Dedifferentiated amniotic fluid mesenchymal stem cell (primary cell): Measurements from ENCODE around the gene LOXL4.
A peak's percentile ranks its signal among the peaks of the same experiment; 100 is the strongest.

Experiments
- DNase-seq: peaks from one replicate; pipeline ENCODE4 v3.0.0-alpha.2; 2016; ENCODE audit errors: extremely low spot score

LOXL4 gene

DNA sequence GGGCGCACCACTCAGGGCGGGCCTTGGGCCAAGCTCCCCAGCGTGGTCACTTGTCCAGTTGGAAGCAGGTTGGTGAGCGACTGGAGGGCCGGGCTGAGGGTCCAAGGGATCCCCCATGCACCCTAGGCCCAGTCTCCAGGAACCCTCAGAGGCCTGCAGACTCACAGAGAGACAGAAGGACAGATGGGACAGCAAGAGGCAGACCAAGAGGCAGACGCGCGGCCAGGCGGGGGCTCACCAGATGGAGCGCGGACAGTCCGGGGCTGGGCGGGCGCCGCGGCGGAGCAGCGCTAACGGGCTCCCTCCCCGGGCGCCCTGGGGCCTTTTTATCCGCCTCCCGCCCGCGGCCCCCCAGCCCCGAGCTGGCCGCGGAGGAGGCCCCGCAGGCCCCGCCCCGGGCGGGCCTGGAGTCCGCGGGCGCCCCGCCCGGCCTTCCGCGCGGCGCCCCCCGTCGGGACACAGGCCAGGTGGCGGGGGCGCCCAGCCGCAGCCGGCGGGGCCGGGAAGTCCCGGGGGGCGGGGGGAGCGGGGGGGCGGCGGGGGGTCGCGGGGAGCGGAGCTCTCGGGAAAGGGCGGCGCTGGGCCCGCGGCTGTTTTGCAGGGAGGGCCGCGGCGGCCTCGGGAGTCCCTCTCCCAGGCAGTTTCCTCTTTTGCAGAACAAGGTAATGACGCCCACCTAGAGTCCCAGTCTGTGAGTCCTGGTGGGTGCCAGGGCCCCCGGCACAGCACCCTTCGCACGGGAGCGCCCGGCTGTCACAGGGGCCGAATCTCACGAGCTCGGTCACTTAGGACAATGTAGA is at the start of gene LOXL4:
TSS of gene LOXL4 (minus strand) at position 301 of the 800 bp plus-strand sequence. CDS start 5,175 bp downstream, outside the sequence.
- DNase-seq: no peak

DNA sequence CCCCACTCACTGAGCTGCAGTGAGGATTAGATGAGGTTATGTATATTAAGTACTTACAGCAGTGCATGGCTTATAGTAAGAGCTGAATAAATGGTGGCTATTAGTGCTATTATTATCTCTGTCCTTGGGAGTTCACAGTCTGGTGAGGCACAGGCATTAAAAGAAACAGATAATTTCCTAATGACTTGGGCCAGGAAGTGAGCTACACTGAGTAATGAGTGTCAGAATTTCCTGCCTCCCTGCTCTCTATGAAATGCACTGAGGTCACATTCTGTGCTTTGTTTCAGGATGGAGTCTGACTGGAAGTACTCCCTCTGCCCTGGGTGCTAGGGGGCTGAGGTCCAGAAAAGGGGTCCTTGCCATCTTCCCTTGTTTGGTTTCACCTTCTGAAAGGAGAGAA is 48.7 kb upstream of the LOXL4 start:
- DNase-seq: no peak

DNA sequence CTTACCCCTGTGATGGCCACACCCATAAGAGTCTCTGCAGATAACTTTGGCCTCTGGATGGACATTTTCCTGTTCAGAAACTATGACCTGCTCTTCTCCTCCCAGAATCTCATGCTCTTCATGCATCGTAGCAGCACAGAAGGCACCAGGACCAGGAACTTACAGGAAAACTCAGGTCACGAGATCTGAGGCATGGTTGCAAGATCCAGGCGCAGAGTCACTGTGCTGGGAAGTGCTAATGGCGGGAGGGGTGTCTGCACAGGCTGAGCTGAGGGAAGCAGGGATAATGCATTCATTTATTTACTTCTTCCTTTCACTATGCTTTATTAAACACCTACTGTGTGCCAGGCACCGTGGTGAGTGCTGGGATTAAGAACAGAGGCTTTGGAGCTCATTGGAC is 48.2 kb upstream of the LOXL4 start:
- DNase-seq: no peak

DNA sequence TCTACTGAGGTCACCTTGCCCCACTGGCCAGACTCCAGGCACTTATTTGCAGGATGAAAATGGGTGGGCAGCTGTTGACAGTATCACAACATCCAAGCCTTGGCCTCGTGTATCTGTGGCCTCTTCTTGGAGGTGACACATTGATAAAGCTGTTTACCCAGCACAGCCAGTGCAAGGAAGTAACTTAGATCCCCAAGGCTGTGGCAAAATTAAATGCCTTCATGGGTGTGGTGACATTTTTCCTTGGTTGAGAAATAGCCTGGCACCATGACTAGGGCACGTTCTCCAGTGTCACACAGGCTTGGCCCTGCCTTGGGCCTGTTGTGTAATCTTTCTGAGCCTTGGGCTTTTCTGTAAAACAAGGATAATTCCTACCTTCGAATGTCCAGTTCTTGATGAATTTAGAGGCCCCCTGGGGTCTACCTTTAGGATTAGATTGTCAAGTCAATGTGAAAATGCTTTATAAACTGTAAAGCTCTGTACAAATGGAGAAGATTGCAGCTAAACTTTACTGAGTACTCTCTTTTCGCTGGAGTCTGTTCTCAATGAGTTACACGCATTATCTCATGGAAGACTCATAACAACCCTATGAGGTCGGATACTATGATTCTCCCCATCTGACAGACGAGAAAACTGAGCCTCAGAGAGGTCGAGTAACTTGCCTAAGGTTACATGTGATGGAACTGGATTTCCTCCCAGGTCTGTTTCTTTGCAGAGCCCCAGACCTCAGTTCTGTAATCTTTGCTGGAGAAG is 46.7 kb upstream of the LOXL4 start:
- peak; percentile 70 for DNase-seq

DNA sequence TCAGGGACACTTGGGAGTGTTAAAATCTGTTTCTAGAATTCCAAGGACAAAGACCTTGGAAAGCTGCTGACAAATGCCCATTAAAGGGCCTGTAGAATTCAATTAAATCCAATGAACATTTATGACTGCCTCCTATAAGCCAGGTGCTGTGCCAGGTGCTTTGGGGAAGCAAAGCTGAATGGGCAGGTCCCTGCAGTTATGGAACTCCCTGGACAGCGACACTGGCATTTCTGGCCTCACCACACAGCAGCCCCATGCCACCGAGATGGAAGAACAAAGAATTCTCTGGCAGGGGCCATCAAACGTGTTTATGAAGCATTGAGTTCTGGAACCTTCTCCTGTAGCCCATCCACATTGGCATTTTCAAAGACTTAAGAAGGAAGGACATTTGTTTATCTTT is 45.6 kb upstream of the LOXL4 start:
- DNase-seq: no peak

DNA sequence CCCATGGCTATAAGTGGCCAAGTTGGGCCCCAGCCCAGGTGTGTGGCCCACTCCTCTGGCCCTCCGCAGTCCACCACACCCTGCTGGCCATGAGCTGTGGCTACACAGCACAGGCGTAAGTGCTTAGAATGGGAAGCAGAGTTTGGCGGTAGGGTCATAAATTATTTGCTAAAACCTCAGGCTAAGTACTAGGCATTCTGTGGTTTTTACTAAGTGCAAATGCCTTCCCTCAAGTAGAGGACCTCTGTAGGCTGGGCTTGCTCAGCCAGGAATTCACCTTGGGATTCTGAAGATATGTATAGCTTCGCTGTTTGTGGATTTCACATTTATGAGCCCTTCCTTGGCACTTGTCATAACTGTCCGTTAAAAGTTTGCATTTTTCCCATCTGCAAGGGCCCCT is 44.8 kb upstream of the LOXL4 start:
- DNase-seq: no peak

DNA sequence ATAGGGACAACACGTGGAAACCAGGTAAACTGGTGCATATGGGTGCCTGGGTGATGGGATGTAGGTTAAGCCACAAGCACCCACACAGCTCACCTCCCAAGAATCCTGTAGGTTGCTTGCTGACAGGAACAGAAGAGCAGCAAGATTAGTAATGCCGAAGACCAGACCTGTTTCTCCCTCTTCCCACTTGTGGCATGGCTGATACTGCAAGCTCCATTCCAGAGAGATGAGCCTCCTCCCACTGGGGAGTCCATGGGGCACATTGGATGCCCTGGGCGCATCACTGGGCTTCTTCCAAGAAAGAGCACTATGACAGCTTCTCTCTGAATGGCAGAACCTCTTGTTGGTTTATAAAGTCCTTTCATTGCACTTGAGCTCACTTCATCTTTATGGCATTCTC is 44.4 kb upstream of the LOXL4 start:
- DNase-seq: no peak

DNA sequence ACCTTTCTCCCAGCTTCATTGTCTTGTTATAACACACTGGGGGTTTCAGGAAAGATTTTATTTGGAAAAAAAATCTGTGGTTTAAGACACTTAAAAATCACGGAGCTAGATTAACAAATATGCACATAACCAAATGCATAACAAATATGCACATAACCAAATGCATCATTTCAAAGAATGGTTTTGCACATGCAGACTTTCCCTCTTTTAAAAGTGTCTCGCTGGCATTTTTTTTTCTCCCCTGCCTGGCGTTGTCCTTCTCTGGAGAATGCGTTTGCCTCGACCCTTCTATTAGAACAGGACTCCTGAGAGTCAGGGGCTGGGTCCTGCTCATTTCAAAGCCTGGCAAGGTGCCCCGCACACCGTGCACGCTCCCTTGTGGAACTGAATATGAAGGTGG is 42.7 kb upstream of the LOXL4 start:
- DNase-seq: no peak

DNA sequence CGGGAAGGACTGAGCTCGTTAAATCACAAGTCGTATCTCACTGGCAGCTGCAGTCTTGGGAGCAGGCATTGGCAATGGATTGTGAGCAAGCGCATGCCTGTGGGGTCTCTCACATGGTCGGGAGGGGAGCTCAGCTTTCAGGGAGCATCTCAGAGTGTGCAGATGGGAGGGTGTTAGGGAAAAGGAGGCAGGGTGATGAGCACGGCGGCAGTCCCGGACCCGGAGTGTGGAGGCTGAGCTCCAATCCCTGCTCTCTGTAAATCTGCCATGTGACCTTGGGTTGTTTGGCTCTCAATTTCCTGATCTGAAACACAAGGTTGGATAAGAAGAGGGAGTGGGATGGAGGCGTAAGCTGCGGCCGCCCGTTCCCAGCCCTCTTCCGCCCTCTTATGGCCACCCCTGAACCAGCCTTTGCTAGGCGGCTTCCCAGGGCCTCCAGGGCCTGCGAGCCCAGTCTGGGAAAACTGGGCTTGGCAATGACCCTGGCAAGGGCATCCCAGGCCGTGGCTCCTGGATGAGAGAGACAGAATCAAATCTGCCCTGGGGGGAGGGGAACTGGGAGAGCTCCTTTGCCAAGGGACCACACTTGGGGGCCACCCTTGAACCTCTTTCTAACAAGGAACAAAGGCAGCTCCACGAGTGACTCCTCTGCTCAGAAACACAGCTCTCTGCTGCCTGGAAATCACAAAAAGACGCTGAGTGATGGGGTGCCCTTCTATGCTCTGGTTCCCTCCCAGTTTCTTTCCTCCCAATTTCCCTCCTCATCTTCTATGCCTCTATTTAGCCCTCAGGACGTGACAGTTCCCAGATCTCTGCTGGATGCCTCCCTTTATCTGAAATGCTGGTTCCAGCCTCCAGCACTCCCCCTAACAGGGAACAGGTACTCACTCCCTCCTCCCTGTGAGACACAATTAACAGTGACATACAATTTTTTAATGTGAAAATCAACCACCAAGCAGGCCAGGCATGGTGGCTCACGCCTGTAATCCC is 41.7 kb upstream of the LOXL4 start:
- DNase-seq: peak; percentile 77

DNA sequence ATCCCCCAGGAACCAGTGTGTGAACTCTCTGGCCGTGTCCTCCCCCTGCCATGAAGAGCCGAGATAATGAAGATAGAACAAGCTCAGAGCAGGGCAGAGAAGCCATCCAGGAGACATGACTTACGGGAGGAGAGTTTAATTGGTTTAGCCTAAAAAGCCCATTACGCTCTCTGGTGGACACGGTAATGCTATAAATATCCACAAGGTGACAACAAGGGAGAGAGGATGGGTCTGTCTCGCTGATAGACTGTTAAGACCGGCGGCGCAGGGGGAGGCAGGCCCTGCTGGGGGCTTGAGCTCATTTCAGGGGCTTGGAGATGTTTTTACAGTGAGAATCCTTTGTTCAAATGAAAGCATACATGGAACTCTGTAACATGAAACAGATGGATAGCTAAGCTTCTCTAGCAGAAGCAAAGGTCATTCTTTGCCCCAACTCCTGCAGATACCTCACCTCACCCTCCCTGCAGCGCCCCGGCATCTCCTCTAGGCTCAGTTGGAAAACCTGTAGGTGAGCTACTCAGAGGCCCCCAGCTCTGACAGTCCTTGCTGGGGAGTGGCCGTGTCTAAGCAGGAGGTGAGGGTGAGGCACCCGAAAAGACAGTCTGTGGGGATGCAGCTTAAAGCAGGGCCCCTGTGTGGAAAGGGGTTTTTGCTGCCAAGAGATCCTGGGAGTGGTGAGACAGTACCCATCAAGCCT is 40.8 kb upstream of the LOXL4 start:
- no peak for DNase-seq

DNA sequence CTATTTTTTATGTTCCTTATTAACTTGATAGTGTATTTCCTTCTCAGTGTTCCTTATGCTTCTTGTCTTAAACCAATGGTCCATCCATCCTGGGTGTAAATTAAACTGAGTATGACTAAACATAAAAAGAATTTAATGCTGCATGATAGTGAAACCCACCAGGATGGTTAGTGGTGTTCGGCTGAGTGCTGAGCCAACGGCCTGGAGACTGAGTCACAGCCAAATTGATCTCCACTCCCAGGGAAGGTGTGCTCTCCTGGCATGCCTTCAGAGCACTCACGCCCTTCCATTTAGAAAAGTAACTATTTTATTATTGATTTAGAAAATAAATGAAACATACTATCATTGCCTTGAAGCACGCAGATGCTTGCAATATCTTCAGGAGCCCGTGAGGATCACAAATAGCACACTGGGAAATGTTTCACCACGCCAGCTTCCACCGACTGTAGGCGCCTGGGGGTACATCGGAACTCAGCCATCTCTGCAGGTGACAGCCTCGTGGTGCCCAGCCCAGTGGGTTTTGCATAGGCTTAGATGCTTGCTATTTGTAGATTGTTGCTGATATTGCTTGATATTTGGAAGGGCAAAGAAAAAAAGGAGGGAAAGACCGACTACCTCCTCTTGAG is 40.0 kb upstream of the LOXL4 start:
- no peak for DNase-seq

DNA sequence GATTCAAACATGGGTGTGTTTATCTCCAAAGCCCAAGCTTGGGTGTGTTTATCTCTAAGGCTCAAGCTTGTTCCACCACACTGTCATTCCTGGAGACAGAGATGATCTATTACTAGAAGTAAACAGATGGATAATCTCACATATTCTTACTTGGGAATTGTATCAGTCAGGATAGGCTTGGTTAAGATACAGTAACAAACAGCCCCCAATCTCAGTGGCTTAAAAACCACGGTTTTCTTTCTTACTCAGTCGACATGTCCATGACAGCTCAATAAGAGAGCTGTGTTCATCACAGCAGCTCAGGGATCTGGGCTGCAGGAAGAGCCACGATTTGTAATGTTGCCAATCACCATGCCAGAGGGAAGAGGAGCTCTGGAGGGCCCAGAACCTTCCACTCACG is 38.5 kb upstream of the LOXL4 start:
- no peak for DNase-seq

DNA sequence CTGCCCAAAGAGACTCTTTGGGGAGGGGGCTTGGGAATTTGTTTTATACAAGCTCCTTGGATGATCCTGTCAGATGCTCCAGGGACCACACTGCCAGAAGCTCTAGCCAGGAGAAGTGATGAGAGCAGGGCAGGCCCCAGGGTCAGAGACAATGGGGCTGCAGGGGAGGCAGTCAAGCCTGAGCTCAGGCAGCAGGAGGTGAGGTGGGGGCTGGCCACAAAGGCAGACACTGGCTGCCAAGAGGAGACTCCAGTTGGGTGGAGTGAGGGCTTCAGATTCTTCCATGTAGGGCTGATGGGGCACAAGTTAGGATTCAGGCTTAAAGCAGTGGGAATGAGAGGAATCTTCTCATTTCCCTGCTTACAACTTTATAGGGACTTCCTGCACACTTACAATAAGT is 35.6 kb upstream of the LOXL4 start:
- DNase-seq: no peak

DNA sequence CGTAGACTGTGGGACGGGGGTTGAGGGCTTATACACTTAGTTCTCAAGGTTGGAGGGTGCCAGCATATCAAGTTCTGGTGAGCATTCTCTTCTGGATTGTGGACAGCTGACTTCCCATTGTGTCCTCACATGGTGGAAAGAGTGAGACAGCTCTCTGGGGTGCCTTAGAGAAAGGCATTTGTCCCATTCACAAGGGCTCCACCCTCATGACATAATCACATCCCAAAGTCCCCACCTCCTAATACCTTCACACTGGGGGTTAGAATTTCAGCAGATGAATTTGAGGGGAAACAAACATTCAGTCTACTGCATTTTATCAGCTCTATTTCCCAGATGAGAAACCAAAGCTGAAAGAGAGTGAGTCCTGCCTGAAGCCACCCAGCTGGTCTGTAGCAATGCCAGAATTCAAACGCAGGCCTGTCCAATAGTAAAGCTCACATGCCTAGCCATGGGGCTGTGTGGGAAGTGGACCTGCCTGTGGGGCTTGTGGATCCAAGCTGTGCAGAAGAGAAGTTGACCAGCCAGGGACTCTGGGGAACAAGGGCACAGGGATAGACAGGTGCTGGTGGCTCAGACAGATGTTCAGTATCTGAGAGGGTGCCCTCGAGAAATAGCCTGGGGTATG is 34.9 kb upstream of the LOXL4 start:
- DNase-seq: no peak

DNA sequence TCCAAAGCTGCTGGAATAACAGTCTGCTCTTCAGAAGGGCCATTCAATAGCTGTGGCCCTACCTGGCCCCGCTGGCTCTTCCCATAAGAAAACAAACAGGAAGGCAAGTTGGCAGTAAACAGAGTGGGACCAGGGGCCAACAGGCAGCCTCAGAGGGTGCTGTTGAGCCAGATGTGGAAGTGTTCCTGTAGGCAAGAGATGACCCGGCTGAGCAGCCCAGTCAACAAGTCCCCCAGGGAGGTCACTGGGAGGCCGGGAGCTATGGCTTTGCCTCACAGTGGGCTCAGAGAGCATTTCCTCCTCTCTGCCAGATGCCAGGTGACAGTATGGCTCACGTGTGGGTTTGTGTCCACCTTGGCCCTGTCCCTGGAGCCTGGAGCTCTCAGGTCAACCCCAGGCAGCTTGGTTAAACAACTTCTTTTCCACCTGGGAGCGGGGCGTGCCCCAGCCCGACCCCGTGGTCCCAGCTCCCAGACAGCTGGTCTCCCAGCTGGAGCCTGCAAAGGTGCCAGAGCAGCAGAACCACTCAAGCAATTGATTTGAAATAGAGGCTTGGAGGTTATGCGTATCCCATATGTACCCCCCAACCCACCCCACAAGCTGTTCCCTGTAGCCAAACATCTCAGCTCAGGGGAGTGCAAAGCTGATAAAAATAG is 33.8 kb upstream of the LOXL4 start:
- no peak for DNase-seq

DNA sequence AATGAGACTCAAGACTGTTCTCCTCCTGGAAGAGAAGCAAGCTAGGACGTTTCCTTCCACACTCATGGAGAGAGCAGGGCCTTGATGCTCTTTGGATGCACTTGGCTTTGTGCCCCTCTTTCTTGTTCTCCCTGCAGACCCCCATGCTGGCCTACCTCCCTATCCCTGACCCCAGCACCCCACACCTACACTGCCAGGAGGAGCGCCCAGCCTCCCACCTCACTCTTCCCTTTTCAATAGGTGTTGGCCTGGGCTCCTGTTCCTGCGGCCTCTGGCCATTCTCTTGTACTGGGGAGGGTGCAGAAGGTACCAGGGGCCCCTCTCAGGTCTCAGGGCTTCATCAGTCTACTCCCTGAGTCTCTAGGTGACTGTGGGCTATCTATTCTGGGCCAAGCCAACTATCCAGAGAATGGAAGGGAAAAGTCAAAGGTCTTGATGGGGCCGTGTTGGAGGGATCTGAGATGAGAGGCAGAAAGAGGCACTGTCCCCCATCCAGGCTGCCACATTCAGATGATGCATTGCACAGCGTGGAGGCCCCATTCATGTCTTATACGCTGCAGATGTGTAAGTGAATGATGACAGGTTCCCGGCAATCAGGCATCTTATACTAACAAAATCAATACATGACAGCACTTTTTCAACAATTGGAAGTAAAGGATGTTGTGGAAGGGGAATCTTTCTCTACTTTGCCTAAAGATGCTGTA is 32.7 kb upstream of the LOXL4 start:
- DNase-seq: no peak

DNA sequence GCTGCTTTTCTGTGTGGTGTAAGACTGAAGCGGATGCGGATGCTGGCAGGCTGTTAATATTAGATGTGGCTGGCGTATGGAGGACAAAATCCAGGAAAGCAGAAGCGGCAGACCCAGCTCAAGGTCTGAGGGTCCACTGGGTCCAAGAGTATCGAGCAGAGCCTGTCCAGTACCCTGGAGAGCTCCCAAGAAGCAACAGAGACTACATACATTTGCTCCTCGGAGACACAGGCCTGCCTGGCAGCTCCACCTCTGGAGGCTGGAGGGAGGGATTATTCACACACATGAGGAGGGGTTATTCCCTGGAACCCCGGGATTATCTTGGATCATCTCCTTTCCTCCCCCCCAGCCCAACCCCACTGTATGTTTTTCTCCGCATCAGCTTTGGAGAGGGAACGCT is 31.3 kb upstream of the LOXL4 start:
- no peak for DNase-seq

DNA sequence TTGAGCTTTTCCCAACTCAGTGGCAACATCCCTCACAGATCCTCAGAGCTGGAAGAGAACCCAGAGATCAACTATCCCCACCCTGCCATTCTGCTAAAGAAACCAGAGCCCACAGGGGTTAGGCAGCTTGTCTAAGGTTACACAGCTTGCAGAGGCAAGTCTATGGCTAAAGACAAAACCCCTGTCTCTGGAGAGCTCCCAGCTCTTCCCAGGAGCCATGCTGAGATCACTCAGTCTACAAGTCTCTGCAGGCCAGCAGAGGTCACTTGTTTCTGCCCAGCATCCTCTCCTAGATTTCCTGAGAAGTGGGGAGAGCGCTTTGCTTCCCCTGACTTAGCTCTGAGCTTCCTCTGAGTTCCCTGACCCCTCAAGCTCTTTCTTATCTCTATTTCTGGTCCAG is 28.5 kb upstream of the LOXL4 start:
- DNase-seq: no peak

DNA sequence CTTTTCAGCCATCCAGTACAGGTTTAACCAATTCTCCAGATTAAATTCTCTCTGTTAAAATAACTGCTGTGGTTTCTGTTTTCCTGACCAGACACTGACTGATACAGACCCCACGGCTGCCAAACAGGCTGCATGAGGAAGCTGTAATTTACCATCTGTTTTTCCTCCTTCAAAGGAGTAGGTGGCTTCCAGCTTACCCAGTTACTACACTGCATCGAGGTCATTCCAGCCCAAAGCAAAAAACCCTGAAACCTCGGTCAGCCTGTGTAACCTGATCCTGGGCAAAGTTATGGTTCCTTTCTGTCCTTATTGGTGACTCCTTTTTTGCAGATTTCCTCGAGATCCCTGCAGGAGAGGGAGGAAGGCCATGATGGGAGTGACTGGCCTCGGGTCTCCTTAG is 27.9 kb upstream of the LOXL4 start:
- peak; percentile 52 for DNase-seq
